ENCODE data around the gene EXOC4. TPM values are rescaled to one million over a fixed set of nuclear protein-coding genes. Genes with fewer than 3 reads are reported as not detected.

The EXOC4 gene
- total RNA-seq, 4 donors from 2014 or later = 82.4 to 204 (median 128) TPM

- intact Hi-C loops (cut with DNase I; ENCODE audit: low total_unique reads) = no loop called here
- 97 to 100% methylated on average over 1 of the region's 1 CpG for WGBS, 2 donors (ENCODE audit: low coverage in 1 of 2)
Observed at GRCh38 chr7:134013249-134013648, 760.4 kb downstream of the EXOC4 start.

DNA sequence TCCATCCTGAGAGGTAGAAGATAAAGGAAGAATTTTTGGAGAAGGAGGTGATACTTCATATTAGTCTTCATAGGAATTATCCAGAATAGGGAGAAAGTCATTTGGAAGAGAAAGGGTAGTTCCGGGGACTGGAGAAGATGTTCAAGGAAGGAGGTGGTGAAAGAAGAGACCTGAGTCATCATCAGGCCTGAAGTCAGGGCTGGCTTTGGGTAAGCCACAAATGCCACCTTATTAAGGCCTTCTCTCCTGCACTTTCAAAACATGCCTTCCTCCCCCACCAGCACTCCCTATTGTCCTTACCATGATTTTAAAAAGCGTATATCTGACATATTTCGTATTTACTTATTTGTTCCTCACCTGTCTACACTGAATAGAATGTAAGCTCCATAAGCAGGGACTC, 762.1 kb downstream of the EXOC4 start:
- 94 to 97% methylated on average over 3 of the region's 3 CpGs for WGBS, 2 donors (ENCODE audit: low coverage in 1 of 2)
- no peaks in the 10 kb centered on the region for H3K9me3 ChIP-seq
- no peak overlapping the region for H3K4me3 ChIP-seq
- intact Hi-C loops (cut with DNase I; ENCODE audit: low total_unique reads) (no loop called here), in situ Hi-C loops (cut with MboI; ENCODE audit: low pct_ligation_motif_present in 1 of 4, low pct_unique_long_range_greater_than_20kb in 1 of 4, low sequenced_read_pairs in 3 of 4) (no loop called here)
- H3K27ac ChIP-seq = no peak overlapping the region
- H3K36me3 ChIP-seq = no peaks in the 10 kb centered on the region
- TF ChIP-seq EP300 (IDR thresholded peaks at IDR 0.05; ENCODE audit: low read depth) (no peak), CTCF (IDR thresholded peaks at IDR 0.05) (no peak), POLR2AphosphoS5 (IDR thresholded peaks at IDR 0.05) (no peak), POLR2A (IDR thresholded peaks at IDR 0.05) (no peak)
- no peaks in the 10 kb centered on the region for H3K27me3 ChIP-seq
- H3K4me1 ChIP-seq = no peaks in the 10 kb centered on the region
- DNase-seq = no peak

More at GRCh38 chr7:134013249-134013648, 760.4 kb downstream of the EXOC4 start:
- Histone ChIP-seq H3K27me3 (no peaks in the 10 kb centered on the region), H3K36me3 (no peaks in the 10 kb centered on the region), H3K9me3 (no peaks in the 10 kb centered on the region), H3K4me1 (no peaks in the 10 kb centered on the region), H3K4me3 (no peak overlapping the region), H3K27ac (no peak overlapping the region)
- in situ Hi-C loops (cut with MboI; ENCODE audit: low pct_ligation_motif_present in 1 of 4, low pct_unique_long_range_greater_than_20kb in 1 of 4, low sequenced_read_pairs in 3 of 4) = no loop called here
- DNase-seq = no peak
- TF ChIP-seq EP300 (IDR thresholded peaks at IDR 0.05; ENCODE audit: low read depth) (no peak), POLR2A (IDR thresholded peaks at IDR 0.05) (no peak), CTCF (IDR thresholded peaks at IDR 0.05) (no peak), POLR2AphosphoS5 (IDR thresholded peaks at IDR 0.05) (no peak)

DNA sequence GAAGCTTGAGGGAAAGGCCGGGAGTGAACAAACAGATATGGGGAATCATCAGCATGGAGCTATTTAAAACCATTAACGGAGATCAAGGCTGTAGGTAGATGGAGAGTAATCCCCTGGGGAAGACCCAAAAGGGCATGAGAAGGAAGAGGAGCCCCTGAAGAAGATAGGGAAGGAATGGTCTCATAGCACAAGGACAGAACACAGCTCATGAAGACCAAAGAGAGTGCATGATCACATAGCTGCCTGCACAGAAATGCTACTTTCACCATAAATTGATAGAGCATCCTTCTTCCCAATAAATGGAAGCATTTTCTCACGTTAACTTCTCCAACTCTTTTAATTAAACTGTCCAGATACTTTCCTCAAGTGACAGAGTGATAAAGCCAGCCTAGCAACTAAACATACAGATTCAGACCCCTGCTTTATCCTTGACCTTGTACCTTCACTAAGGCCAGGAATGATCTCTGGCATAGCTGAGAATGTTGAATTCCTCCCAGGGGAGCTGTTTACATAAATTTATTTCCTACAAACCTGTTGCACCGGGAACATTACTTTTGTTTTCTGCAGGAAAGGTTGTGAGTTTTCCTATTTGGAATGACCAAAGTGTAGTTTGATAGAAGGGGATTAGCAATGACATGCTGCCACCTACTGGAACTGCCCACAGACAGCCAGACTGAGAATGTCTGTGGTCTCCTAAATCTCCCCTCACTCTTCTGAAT, 763.5 kb downstream of the EXOC4 start:
- no peaks in the 10 kb centered on the region for H3K27me3 ChIP-seq
- no peaks in the 10 kb centered on the region for H3K4me1 ChIP-seq
- no peak overlapping the region for H3K27ac ChIP-seq
- H3K4me3 ChIP-seq = no peak overlapping the region
- intact Hi-C loops (cut with DNase I; ENCODE audit: low total_unique reads) (no loop called here), in situ Hi-C loops (cut with MboI; ENCODE audit: low pct_ligation_motif_present in 1 of 4, low pct_unique_long_range_greater_than_20kb in 1 of 4, low sequenced_read_pairs in 3 of 4) (no loop called here)
- TF ChIP-seq POLR2AphosphoS5 (IDR thresholded peaks at IDR 0.05) = no peak
- no peak for TF ChIP-seq EP300 (IDR thresholded peaks at IDR 0.05; ENCODE audit: low read depth)
- TF ChIP-seq CTCF (IDR thresholded peaks at IDR 0.05) = peak; percentile 23 to 53 (median 41)
- TF ChIP-seq POLR2A (IDR thresholded peaks at IDR 0.05) = no peak
- H3K9me3 ChIP-seq = no peaks in the 10 kb centered on the region
- no peaks in the 10 kb centered on the region for H3K36me3 ChIP-seq
- WGBS, 2 donors (ENCODE audit: low coverage in 1 of 2) = 50 to 62% methylated on average over 3 to 4 of the region's 4 CpGs
- peak; percentile 16 for DNase-seq

DNA sequence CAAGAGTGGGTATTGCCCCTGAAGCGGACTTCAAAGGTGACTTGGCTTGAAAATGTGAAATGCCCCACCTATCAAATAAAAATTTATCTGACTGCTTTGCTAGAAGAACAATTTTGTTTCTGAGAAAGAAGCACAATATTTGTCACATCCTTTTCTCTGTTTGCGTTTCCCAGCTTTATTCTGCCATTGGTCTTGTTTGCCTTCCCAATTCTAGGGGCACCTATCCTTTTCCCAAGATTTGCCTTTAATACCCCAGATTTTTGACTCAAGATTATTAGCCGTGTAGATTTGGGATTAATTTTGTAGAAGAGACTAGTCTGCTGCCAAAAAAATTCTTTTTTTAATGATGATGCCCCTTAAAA, 764.0 kb downstream of the EXOC4 start:
- in situ Hi-C loops (cut with MboI; ENCODE audit: low pct_ligation_motif_present in 1 of 4, low pct_unique_long_range_greater_than_20kb in 1 of 4, low sequenced_read_pairs in 3 of 4) (no loop called here), intact Hi-C loops (cut with DNase I; ENCODE audit: low total_unique reads) (no loop called here)
- WGBS, 2 donors (ENCODE audit: low coverage in 1 of 2) = 77 to 81% methylated on average over 3 of the region's 3 CpGs
- no peak overlapping the region for H3K4me3 ChIP-seq
- no peaks in the 10 kb centered on the region for H3K36me3 ChIP-seq
- no peak overlapping the region for H3K27ac ChIP-seq
- DNase-seq = no peak
- TF ChIP-seq CTCF (IDR thresholded peaks at IDR 0.05) = no peak
- no peak for TF ChIP-seq POLR2AphosphoS5 (IDR thresholded peaks at IDR 0.05)
- H3K4me1 ChIP-seq = peaks cover 0 to 2% (median 0%) of the 10 kb centered on the region in 4 donors
- H3K27me3 ChIP-seq = no peaks in the 10 kb centered on the region
- H3K9me3 ChIP-seq = no peaks in the 10 kb centered on the region

Data from transverse colon (tissue), 4 donors.